Cardiac fibroblast (primary cell): Measurements from ENCODE around the gene ZBTB7C.

Experiments used
- DNase-seq, 2 donors: peaks; one replicate each; pipeline versions ENCODE4 v3.0.0 to v3.0.0-alpha.2; 2010; ENCODE audit warnings: low read depth in 2 of 2
- H3K4me3 ChIP-seq, 2 donors: replicated peaks in 1 of 2; 1 replicate in 1 of 2; 2 replicates in 1 of 2; pipeline ENCODE4 v1.5.1; 2011; ENCODE audit warnings: low read depth in 2 of 2, low read length in 2 of 2, mild to moderate bottlenecking in 2 of 2, moderate library complexity in 1 of 2
- TF ChIP-seq, protein P1 (sequence below): IDR thresholded peaks from one replicate; pipeline ENCODE4 v1.5.1; 2011; ENCODE audit warnings: low read depth, mild to moderate bottlenecking, low read length, inconsistent platforms

ZBTB7C gene

DNA sequence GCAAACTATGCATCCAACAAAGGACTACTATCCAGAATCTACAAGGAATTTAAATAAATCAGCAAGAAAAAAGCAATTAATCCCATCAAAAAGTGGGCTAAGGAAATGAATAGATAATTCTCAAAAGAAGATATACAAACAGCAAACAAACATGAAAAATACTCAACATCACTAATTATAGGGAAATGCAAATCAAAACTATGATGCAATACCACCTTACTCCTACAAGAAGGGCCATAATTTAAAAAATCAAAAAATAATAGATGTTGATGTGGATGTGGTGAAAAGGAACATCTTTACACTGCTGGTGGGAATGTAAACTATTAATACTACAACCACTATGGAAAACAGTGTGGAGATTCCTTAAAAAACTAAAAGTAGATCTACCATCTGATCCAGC, 164.7 kb downstream of the ZBTB7C start:
- no peak for DNase-seq
- TF ChIP-seq, protein P1, sequence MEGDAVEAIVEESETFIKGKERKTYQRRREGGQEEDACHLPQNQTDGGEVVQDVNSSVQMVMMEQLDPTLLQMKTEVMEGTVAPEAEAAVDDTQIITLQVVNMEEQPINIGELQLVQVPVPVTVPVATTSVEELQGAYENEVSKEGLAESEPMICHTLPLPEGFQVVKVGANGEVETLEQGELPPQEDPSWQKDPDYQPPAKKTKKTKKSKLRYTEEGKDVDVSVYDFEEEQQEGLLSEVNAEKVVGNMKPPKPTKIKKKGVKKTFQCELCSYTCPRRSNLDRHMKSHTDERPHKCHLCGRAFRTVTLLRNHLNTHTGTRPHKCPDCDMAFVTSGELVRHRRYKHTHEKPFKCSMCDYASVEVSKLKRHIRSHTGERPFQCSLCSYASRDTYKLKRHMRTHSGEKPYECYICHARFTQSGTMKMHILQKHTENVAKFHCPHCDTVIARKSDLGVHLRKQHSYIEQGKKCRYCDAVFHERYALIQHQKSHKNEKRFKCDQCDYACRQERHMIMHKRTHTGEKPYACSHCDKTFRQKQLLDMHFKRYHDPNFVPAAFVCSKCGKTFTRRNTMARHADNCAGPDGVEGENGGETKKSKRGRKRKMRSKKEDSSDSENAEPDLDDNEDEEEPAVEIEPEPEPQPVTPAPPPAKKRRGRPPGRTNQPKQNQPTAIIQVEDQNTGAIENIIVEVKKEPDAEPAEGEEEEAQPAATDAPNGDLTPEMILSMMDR, result no peak
- H3K4me3 ChIP-seq, result no peak overlapping the region

DNA sequence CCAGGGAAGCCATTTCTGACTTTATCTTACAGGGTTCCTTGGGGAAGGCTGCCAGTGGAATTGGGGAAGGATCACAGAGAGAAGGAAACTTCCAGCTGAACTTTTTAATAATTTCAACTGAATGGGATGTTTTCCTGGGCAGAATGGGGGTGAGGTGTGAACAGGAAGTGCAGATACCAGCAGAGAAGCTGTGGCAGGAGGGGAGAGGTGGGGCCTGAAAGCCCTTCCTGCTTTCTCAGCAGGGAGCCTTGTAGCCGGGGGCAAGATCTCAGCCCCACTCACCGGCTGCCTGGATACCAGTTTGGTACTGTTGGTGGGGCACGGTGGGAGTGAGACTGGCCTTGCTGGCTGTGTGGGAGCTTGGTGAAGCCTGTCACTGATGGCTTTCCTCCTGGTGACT, 170.5 kb downstream of the ZBTB7C start:
- H3K4me3 ChIP-seq, result no peak overlapping the region
- DNase-seq, result no peak
- TF ChIP-seq, protein P1, result no peak

DNA sequence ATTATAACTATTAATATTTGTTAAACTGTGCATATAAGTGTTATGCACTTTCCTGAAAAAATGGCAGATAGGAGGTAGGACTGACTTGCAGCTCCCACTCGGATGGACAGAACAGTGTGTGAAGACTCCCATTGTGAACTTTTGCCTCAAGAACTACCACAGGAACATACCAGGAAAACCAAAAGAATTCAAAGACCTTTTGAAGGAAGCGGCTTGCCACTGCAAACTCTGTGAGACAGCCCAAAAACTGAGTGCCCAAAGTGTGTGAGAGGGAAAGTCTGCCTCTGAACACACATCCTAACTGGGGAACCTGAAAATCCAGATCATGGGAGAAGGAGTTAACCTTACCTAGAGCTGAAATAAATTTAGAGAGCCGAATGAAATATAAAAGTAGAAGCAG, 171.0 kb downstream of the ZBTB7C start:
- H3K4me3 ChIP-seq, result no peak overlapping the region
- TF ChIP-seq, protein P1, result no peak
- peak; percentile 31 to 60 for DNase-seq

DNA sequence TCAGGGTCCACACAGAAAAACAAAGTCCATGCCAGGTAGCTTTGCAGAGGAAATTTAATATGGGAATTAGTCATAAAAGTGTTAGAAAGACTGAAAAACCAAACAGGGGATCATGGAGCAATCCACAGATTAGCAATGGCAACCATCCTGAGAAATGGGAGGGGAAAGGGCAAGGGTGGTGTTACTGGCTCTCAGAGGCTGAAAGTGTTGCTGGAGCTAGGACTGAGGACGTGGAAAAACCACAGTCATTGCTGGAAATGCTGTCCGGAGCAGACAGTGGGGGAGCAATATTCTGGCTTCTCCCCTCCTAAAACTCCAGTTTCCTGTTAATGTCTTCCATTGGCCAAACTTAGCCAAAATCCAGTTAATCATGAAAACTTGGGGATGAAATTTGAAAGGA, 172.4 kb downstream of the ZBTB7C start:
- peak in 1 of 2 donors; percentile 11 for DNase-seq
- TF ChIP-seq, protein P1, result no peak
- H3K4me3 ChIP-seq, result no peak overlapping the region

DNA sequence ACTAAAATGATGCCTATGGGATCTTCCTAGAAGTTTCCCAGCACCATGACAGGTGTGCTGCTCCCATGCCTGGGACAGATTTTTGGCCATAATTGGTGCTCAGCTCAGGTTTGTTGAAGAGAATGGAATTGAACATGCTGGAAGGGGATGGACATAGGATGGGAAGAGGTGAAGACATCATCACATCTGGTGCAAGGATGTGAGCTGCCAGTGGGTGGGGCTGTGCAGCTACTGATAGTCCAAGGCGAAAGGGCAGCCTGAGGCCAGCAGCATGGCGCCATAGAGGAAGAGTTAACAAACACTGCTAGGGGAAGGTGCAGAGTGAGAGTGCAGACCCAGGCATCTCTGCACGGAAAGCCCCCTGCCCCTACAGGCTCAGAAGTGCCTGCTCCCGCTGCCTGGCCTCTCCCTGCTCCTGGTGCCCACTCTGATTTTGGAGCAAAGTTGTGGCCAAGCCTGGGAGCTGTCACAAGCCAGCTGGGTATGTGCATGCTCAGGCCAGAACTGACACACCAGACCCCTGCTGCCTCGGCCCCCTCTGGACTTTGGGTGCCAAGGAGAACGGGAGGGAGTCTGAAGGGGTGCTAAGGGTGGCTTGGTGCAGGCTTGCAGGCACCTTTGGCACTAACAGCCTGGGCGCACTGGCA, 178.6 kb downstream of the ZBTB7C start:
- TF ChIP-seq, protein P1, result peak; percentile 66
- no peak overlapping the region for H3K4me3 ChIP-seq
- DNase-seq, result peak; percentile 56 to 64

DNA sequence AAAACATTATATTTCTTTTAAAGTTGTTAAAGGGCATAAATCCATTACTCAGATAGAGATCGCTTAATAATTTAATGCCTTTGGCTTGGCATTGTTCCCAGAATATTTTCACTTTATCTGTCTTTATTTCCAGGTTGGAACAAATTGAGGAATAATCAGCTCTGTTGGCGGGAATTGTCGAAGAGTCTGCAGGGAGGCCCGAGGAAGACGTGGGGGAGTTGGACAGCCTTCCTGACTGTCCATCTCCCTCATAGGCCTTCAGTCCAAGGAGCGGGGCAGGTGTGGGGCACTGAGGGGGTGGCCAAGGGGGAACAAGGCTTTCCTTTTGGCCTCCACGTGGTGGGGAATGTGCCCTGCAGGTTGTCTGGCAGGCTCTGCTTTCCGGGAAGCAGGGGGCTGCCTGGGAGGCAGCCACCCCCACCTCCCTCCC, 179.6 kb downstream of the ZBTB7C start:
- TF ChIP-seq, protein P1, result no peak
- no peak overlapping the region for H3K4me3 ChIP-seq
- peak in 1 of 2 donors; percentile 6 for DNase-seq

DNA sequence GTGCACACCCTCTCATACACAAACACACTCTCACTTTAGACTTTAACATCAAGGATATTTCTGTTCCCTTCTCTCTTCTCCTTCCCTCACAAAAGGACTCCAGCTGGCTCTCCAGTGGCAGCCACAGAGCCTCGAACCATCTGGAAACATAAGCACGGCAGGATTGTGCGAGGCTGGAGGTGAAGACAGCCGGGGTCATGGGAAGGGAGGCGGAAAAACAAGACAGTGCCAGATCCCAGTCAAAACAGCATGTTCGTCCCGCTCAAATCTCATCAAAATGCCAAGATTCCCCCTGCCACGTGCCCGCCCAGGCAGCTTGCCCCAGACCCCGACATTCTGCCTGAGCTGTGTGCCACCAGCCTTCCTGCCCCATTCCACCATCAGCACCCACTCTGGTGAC, 180.3 kb downstream of the ZBTB7C start:
- peak in 1 of 2 donors; percentile 31 for DNase-seq
- H3K4me3 ChIP-seq, result no peak overlapping the region
- TF ChIP-seq, protein P1, result no peak
